ENCODE data around the gene SDCCAG8.

The SDCCAG8 gene

GRCh38 chr1:243325305-243325890, 69.6 kb downstream of the SDCCAG8 start:
- in situ Hi-C loops (cut with MboI; ENCODE audit: low sequenced_read_pairs) = loop anchor here (25.0 kb wide), 1 partner anchor 962 kb away; no protein-coding TSS in a partner anchor

GRCh38 chr1:243332440-243332839, 76.6 kb downstream of the SDCCAG8 start:
- in situ Hi-C loops (cut with MboI; ENCODE audit: low sequenced_read_pairs) = loop anchor here (25.0 kb wide), 1 partner anchor 955 kb away; no protein-coding TSS in a partner anchor

- in situ Hi-C loops (cut with MboI; ENCODE audit: low sequenced_read_pairs) = loop anchor here (25.0 kb wide), 1 partner anchor 952 kb away; no protein-coding TSS in a partner anchor
Observed at GRCh38 chr1:243335292-243335691, 79.5 kb downstream of the SDCCAG8 start.

GRCh38 chr1:243336163-243336562, 80.3 kb downstream of the SDCCAG8 start:
- in situ Hi-C loops (cut with MboI; ENCODE audit: low sequenced_read_pairs) = loop anchor here (25.0 kb wide), 1 partner anchor 951 kb away; no protein-coding TSS in a partner anchor

- in situ Hi-C loops (cut with MboI; ENCODE audit: low sequenced_read_pairs) = loop anchor here (25.0 kb wide), 1 partner anchor 948 kb away; no protein-coding TSS in a partner anchor
Observed at GRCh38 chr1:243338848-243339247, 83.0 kb downstream of the SDCCAG8 start.

GRCh38 chr1:243341074-243341473, 85.2 kb downstream of the SDCCAG8 start:
- in situ Hi-C loops (cut with MboI; ENCODE audit: low sequenced_read_pairs) = loop anchor here (25.0 kb wide), 1 partner anchor 946 kb away; no protein-coding TSS in a partner anchor

GRCh38 chr1:243343970-243344937, 88.4 kb downstream of the SDCCAG8 start:
- in situ Hi-C loops (cut with MboI; ENCODE audit: low sequenced_read_pairs) = loop anchor here (25.0 kb wide), 1 partner anchor 943 kb away; no protein-coding TSS in a partner anchor

- in situ Hi-C loops (cut with MboI; ENCODE audit: low sequenced_read_pairs) = loop anchor here (25.0 kb wide), 1 partner anchor 942 kb away; no protein-coding TSS in a partner anchor
Observed at GRCh38 chr1:243345205-243345604, 89.4 kb downstream of the SDCCAG8 start.

GRCh38 chr1:243346016-243346415, 90.2 kb downstream of the SDCCAG8 start:
- in situ Hi-C loops (cut with MboI; ENCODE audit: low sequenced_read_pairs) = loop anchor here (25.0 kb wide), 1 partner anchor 941 kb away; no protein-coding TSS in a partner anchor

- in situ Hi-C loops (cut with MboI; ENCODE audit: low sequenced_read_pairs) = loop anchor here (25.0 kb wide), 1 partner anchor 941 kb away; no protein-coding TSS in a partner anchor
Observed at GRCh38 chr1:243346468-243346867, 90.6 kb downstream of the SDCCAG8 start.

- in situ Hi-C loops (cut with MboI; ENCODE audit: low sequenced_read_pairs) = loop anchor here (25.0 kb wide), 1 partner anchor 939 kb away; no protein-coding TSS in a partner anchor
Observed at GRCh38 chr1:243348331-243348730, 92.5 kb downstream of the SDCCAG8 start.

GRCh38 chr1:243349128-243349527, 93.3 kb downstream of the SDCCAG8 start:
- in situ Hi-C loops (cut with MboI; ENCODE audit: low sequenced_read_pairs) = loop anchor here (25.0 kb wide), 1 partner anchor 938 kb away; no protein-coding TSS in a partner anchor

- in situ Hi-C loops (cut with MboI; ENCODE audit: low sequenced_read_pairs) = no loop called here
Observed at GRCh38 chr1:243351337-243351736, 95.5 kb downstream of the SDCCAG8 start.

GRCh38 chr1:243354511-243355153, 98.8 kb downstream of the SDCCAG8 start:
- in situ Hi-C loops (cut with MboI; ENCODE audit: low sequenced_read_pairs) = no loop called here

GRCh38 chr1:243363832-243364231, 108.0 kb downstream of the SDCCAG8 start:
- in situ Hi-C loops (cut with MboI; ENCODE audit: low sequenced_read_pairs) = no loop called here

GRCh38 chr1:243364330-243364729, 108.5 kb downstream of the SDCCAG8 start:
- in situ Hi-C loops (cut with MboI; ENCODE audit: low sequenced_read_pairs) = no loop called here

- in situ Hi-C loops (cut with MboI; ENCODE audit: low sequenced_read_pairs) = no loop called here
Observed at GRCh38 chr1:243364866-243365265, 109.0 kb downstream of the SDCCAG8 start.

- in situ Hi-C loops (cut with MboI; ENCODE audit: low sequenced_read_pairs) = no loop called here
Observed at GRCh38 chr1:243367314-243367713, 111.5 kb downstream of the SDCCAG8 start.

GRCh38 chr1:243374412-243374811, 118.6 kb downstream of the SDCCAG8 start:
- in situ Hi-C loops (cut with MboI; ENCODE audit: low sequenced_read_pairs) = no loop called here

GRCh38 chr1:243375596-243375995, 119.8 kb downstream of the SDCCAG8 start:
- in situ Hi-C loops (cut with MboI; ENCODE audit: low sequenced_read_pairs) = no loop called here

GRCh38 chr1:243378669-243379068, 122.8 kb downstream of the SDCCAG8 start:
- in situ Hi-C loops (cut with MboI; ENCODE audit: low sequenced_read_pairs) = no loop called here
